ENCODE measurements around the gene UNC5C. TPM values are rescaled to one million over a fixed set of nuclear protein-coding genes. Genes with fewer than 3 reads are reported as not detected.

Gene UNC5C
- total RNA-seq, 3 donors from 2014 or later, result 6.2 to 20.9 (median 6.2) TPM

GRCh38 chr4:95563638-95564337, 15.0 kb upstream of the UNC5C start:
- DNase-seq (ENCODE audit: low spot score in 2 of 2), result no peak
- no peaks in the 10 kb centered on the region for H3K9me3 ChIP-seq
- no peak overlapping the region for H3K4me3 ChIP-seq
- intact Hi-C loops (cut with DNase I; ENCODE audit: low total_unique reads), result no loop called here
- H3K36me3 ChIP-seq, result no peaks in the 10 kb centered on the region
- H3K4me1 ChIP-seq, result no peaks in the 10 kb centered on the region
- H3K27me3 ChIP-seq, result no peaks in the 10 kb centered on the region
- no peak for TF ChIP-seq CTCF (IDR thresholded peaks at IDR 0.05)
- no peak for TF ChIP-seq POLR2AphosphoS5 (IDR thresholded peaks at IDR 0.05)
- no peak for TF ChIP-seq POLR2A (IDR thresholded peaks at IDR 0.05)
- H3K27ac ChIP-seq, result no peak overlapping the region

- no peak for TF ChIP-seq POLR2AphosphoS5 (IDR thresholded peaks at IDR 0.05)
- no peak for TF ChIP-seq CTCF (IDR thresholded peaks at IDR 0.05)
- no peak for TF ChIP-seq POLR2A (IDR thresholded peaks at IDR 0.05)
- H3K4me3 ChIP-seq, result no peak overlapping the region
- no peaks in the 10 kb centered on the region for H3K27me3 ChIP-seq
- H3K36me3 ChIP-seq, result no peaks in the 10 kb centered on the region
- no peaks in the 10 kb centered on the region for H3K9me3 ChIP-seq
- H3K27ac ChIP-seq, result no peak overlapping the region
- intact Hi-C loops (cut with DNase I; ENCODE audit: low total_unique reads), result no loop called here
- DNase-seq (ENCODE audit: low spot score in 2 of 2), result no peak
- H3K4me1 ChIP-seq, result no peaks in the 10 kb centered on the region
These were observed 12.0 kb upstream of the UNC5C start for GRCh38 chr4:95560774-95561173.

GRCh38 chr4:95556207-95556859, 7.6 kb upstream of the UNC5C start:
- H3K27ac ChIP-seq, result no peak overlapping the region
- no peak for DNase-seq (ENCODE audit: low spot score in 2 of 2)
- intact Hi-C loops (cut with DNase I; ENCODE audit: low total_unique reads), result no loop called here
- no peak for TF ChIP-seq POLR2AphosphoS5 (IDR thresholded peaks at IDR 0.05)
- TF ChIP-seq POLR2A (IDR thresholded peaks at IDR 0.05), result no peak
- H3K36me3 ChIP-seq, result no peaks in the 10 kb centered on the region
- no peak overlapping the region for H3K4me3 ChIP-seq
- H3K4me1 ChIP-seq, result no peaks in the 10 kb centered on the region
- H3K27me3 ChIP-seq, result no peaks in the 10 kb centered on the region
- H3K9me3 ChIP-seq, result no peaks in the 10 kb centered on the region

GRCh38 chr4:95552942-95553550, 4.3 kb upstream of the UNC5C start:
- peaks cover 4 to 14% of the 10 kb centered on the region in 2 donors for H3K27me3 ChIP-seq
- H3K9me3 ChIP-seq, result no peaks in the 10 kb centered on the region
- H3K4me1 ChIP-seq, result no peaks in the 10 kb centered on the region
- no peak for DNase-seq (ENCODE audit: low spot score in 2 of 2)
- TF ChIP-seq CTCF (IDR thresholded peaks at IDR 0.05) (no peak), POLR2AphosphoS5 (IDR thresholded peaks at IDR 0.05) (no peak), POLR2A (IDR thresholded peaks at IDR 0.05) (no peak)
- intact Hi-C loops (cut with DNase I; ENCODE audit: low total_unique reads), result loop anchor here (5.0 kb wide), 1 partner anchor 41 kb away; no protein-coding TSS in a partner anchor
- H3K36me3 ChIP-seq, result no peaks in the 10 kb centered on the region
- no peak overlapping the region for H3K4me3 ChIP-seq
- no peak overlapping the region for H3K27ac ChIP-seq

- Histone ChIP-seq H3K36me3 (no peaks in the 10 kb centered on the region), H3K27me3 (peaks cover 4 to 16% of the 10 kb centered on the region in 2 donors), H3K4me1 (no peaks in the 10 kb centered on the region), H3K27ac (no peak overlapping the region), H3K4me3 (no peak overlapping the region), H3K9me3 (no peaks in the 10 kb centered on the region)
- no peak for TF ChIP-seq CTCF (IDR thresholded peaks at IDR 0.05)
- no peak for TF ChIP-seq POLR2AphosphoS5 (IDR thresholded peaks at IDR 0.05)
- TF ChIP-seq POLR2A (IDR thresholded peaks at IDR 0.05), result no peak
- intact Hi-C loops (cut with DNase I; ENCODE audit: low total_unique reads), result loop anchor here (5.0 kb wide), 1 partner anchor 39 kb away; no protein-coding TSS in a partner anchor
- DNase-seq (ENCODE audit: low spot score in 2 of 2), result no peak
These were observed 2.9 kb upstream of the UNC5C start for GRCh38 chr4:95551653-95552052.

Data from breast epithelium (tissue), 4 donors.